Lung (tissue), 12 donors: ENCODE measurements around the gene TMEM63A. TPM values are rescaled to one million over a fixed set of nuclear protein-coding genes. Genes with fewer than 3 reads are reported as not detected.

ENCODE experiments used
- ATAC-seq: fragments of 200-7000 bp; cut with Tn5 transposase; one replicate; pipeline ENCODE4 v1.9.1; 2020; ENCODE audit warnings: moderate number of reproducible peaks; ENCODE audit not compliant: insufficient read depth, low FRiP score
- DNase-seq, 3 donors: peaks; one replicate each; pipeline ENCODE4 v3.0.0-alpha.2; 2013 to 2017
- H3K27ac ChIP-seq, 2 donors: one replicate each; pipeline ENCODE4 v1.5.1; 2013; ENCODE audit warnings: mild to moderate bottlenecking in 2 of 2, moderate library complexity in 2 of 2, control low read depth in 1 of 2, inconsistent platforms in 1 of 2, low read depth in 1 of 2, low read length in 1 of 2
- H3K27me3 ChIP-seq, 3 donors: one replicate each; pipeline ENCODE4 v1.5.1; 2013; ENCODE audit warnings: low read length in 2 of 3; ENCODE audit not compliant: control insufficient read depth in 3 of 3, insufficient read depth in 3 of 3
- H3K36me3 ChIP-seq, 4 donors: one replicate each; pipeline ENCODE4 v1.5.1; 2013; ENCODE audit warnings: low read length in 4 of 4, mild to moderate bottlenecking in 1 of 4, moderate library complexity in 1 of 4; ENCODE audit not compliant: control insufficient read depth in 4 of 4, insufficient read depth in 4 of 4
- H3K4me1 ChIP-seq, 5 donors: one replicate each; pipeline ENCODE4 v1.5.1; 2013; ENCODE audit warnings: low read length in 5 of 5, mild to moderate bottlenecking in 2 of 5, moderate library complexity in 1 of 5; ENCODE audit not compliant: control insufficient read depth in 5 of 5, insufficient read depth in 5 of 5
- H3K4me3 ChIP-seq: one replicate; pipeline ENCODE4 v1.5.1; 2013; ENCODE audit warnings: mild to moderate bottlenecking, control low read depth, moderate library complexity
- H3K9ac ChIP-seq, 2 donors: one replicate each; pipeline ENCODE4 v1.5.1; 2013; ENCODE audit warnings: low read length in 2 of 2, control low read depth in 1 of 2; ENCODE audit not compliant: insufficient read depth in 1 of 2
- H3K9me3 ChIP-seq, 4 donors: one replicate each; pipeline ENCODE4 v1.5.1; 2013; ENCODE audit warnings: low read length in 3 of 4, mild to moderate bottlenecking in 1 of 4, moderate library complexity in 1 of 4; ENCODE audit not compliant: control insufficient read depth in 4 of 4, insufficient read depth in 3 of 4
- CTCF ChIP-seq: IDR thresholded peaks from 2 replicates; pipeline ENCODE4 v1.5.1; 2012; ENCODE audit warnings: mild to moderate bottlenecking; ENCODE audit errors: control extremely low read depth, extremely low read depth
- WGBS, 2 donors: extraction: QIAGEN DNeasy Blood & Tissue Kit; methylation state at CpG; one replicate each; pipeline ENCODE4 v1.1.7; 2013; 5-methylcytosine and 5-hydroxymethylcytosine counted together
- polyA plus RNA-seq, 2 donors: library from polyadenylated mRNA; stranded (reverse); fragments of 200-250 nt; gene quantifications; one replicate each; pipeline ENCODE4 v1.2.1, GENCODE V29; 2013
- total RNA-seq, 2 donors: library from RNA; depleted of rRNA in 1 of 2; stranded (reverse); fragments of >200 nt in 1 of 2; gene quantifications; one replicate each; pipeline ENCODE4 v1.2.1, GENCODE V29; 2014 to 2021
- donor health status: control.
- donor health status: control.
- donor health status: Bipolar disorder and iron deficiency.
- donor health status: healthy.
- donor health status: DM: yes; HTN: yes; CAD: no.

TMEM63A gene
- total and polyA plus RNA-seq, 4 donors: 26.1 to 108 (median 73.1) TPM

GRCh38 chr1:225885336-225885735, 3.2 kb upstream of the TMEM63A start:
- no peak overlapping the region for H3K27ac ChIP-seq
- H3K9me3 ChIP-seq: no peaks in the 10 kb centered on the region
- no peak overlapping the region for H3K4me3 ChIP-seq
- H3K36me3 ChIP-seq: no peaks in the 10 kb centered on the region
- DNase-seq (no peak), ATAC-seq (no peak)
- peaks cover 3 to 38% (median 19%) of the 10 kb centered on the region in 5 donors for H3K4me1 ChIP-seq
- H3K9ac ChIP-seq: no peak overlapping the region
- TF ChIP-seq CTCF: no peak
- 56 to 81% methylated on average over 6 of the region's 6 CpGs for WGBS, 2 donors
- no peaks in the 10 kb centered on the region for H3K27me3 ChIP-seq

- H3K4me1 ChIP-seq: peaks cover 13 to 38% (median 19%) of the 10 kb centered on the region in 5 donors
- H3K9ac ChIP-seq: no peak overlapping the region
- no peak for ATAC-seq
- no peaks in the 10 kb centered on the region for H3K9me3 ChIP-seq
- H3K36me3 ChIP-seq: no peaks in the 10 kb centered on the region
- DNase-seq: no peak
- no peak for TF ChIP-seq CTCF
- no peak overlapping the region for H3K27ac ChIP-seq
- WGBS, 2 donors: 80 to 85% methylated on average over 10 to 11 of the region's 11 CpGs
- H3K4me3 ChIP-seq: no peak overlapping the region
- H3K27me3 ChIP-seq: no peaks in the 10 kb centered on the region
These were observed 1.6 kb upstream of the TMEM63A start for GRCh38 chr1:225883616-225884265.

- Histone ChIP-seq H3K4me3 (peak overlapping the region; percentile 96), H3K4me1 (peaks cover 20 to 38% (median 25%) of the 10 kb centered on the region in 5 donors), H3K36me3 (peaks cover 0 to 6% (median 2%) of the 10 kb centered on the region in 4 donors), H3K9ac (peak overlapping the region; percentile 47 to 77), H3K9me3 (no peaks in the 10 kb centered on the region), H3K27ac (peak overlapping the region; percentile 79 to 97), H3K27me3 (no peaks in the 10 kb centered on the region)
- DNase-seq (peak; percentile 60 to 65 (median 64)), ATAC-seq (peak; percentile 45)
- TF ChIP-seq CTCF: no peak
- 5 to 6% methylated on average over 63 of the region's 63 CpGs for WGBS, 2 donors
These were observed 775 bp upstream of the TMEM63A start for GRCh38 chr1:225882694-225883615.
